HCT116 (cell line): Measurements from ENCODE around the gene GSTM4. TPM values are rescaled to one million over a fixed set of nuclear protein-coding genes. Genes with fewer than 3 reads are reported as not detected.

ENCODE experiments used
- CBX3 ChIP-seq: IDR thresholded peaks from 2 replicates; pipeline ENCODE4 v1.6.1; 2012; ENCODE audit warnings: low read depth
- CTCF ChIP-seq, 3 experiments: fragments of 200-600 bp in 1 of 3; sonication (generic) in 1 of 3; IDR thresholded peaks in 2 of 3; conservative IDR thresholded peaks in 1 of 3; 2 replicates each; pipeline ENCODE4 v1.5.1; 2012 to 2017; ENCODE audit warnings: low read depth in 2 of 3, low read length in 2 of 3, antibody characterized with exemption in 1 of 3, borderline replicate concordance in 1 of 3, control low read depth in 1 of 3, mild to moderate bottlenecking in 1 of 3, mixed read lengths in 1 of 3, mixed run types in 1 of 3, moderate library complexity in 1 of 3; ENCODE audit not compliant: insufficient read depth in 1 of 3
- EZH2phosphoT487 ChIP-seq: fragments of 200-600 bp; IDR thresholded peaks from 2 replicates; pipeline ENCODE4 v1.6.1; 2018; ENCODE audit warnings: antibody characterized with exemption, borderline replicate concordance
- JUND ChIP-seq: IDR thresholded peaks from 2 replicates; pipeline ENCODE4 v1.6.1; 2012
- MAX ChIP-seq: IDR thresholded peaks from 2 replicates; pipeline ENCODE4 v1.6.1; 2012
- POLR2A ChIP-seq: IDR thresholded peaks from 2 replicates; pipeline ENCODE4 v1.7.0; 2011; ENCODE audit warnings: borderline replicate concordance; ENCODE audit not compliant: insufficient read depth, insufficient read length; ENCODE audit errors: extremely low read depth
- REST ChIP-seq: IDR thresholded peaks from 2 replicates; pipeline ENCODE4 v1.6.1; 2012; ENCODE audit warnings: low read depth
- SIN3A ChIP-seq: IDR thresholded peaks from 2 replicates; pipeline ENCODE4 v1.6.1; 2012; ENCODE audit warnings: low read depth
- SRF ChIP-seq: IDR thresholded peaks from 2 replicates; pipeline ENCODE4 v1.6.1; 2012; ENCODE audit warnings: low read depth
- ZBTB33 ChIP-seq: IDR thresholded peaks from 2 replicates; pipeline ENCODE4 v1.6.1; 2011; ENCODE audit warnings: mild to moderate bottlenecking, low read length, moderate library complexity; ENCODE audit not compliant: insufficient replicate concordance; ENCODE audit errors: extremely low read depth
- total RNA-seq: library from RNA; stranded (reverse); gene quantifications from one replicate; pipeline ENCODE4 v1.2.1, GENCODE V29; 2021; ENCODE audit not compliant: unreplicated experiment

GSTM4 gene
- total RNA-seq, 1 experiment from 2014 or later = 15.9 TPM

GRCh38 chr1:109624201-109625010, 31.5 kb upstream of the GSTM4 start (continued):
- TF ChIP-seq REST (no peak), SIN3A (no peak), SRF (no peak), JUND (no peak), EZH2phosphoT487 (no peak), CBX3 (no peak), CTCF (IDR thresholded peaks at IDR 0.05 in 2 of 3, conservative IDR thresholded peaks at IDR 0.05 in 1 of 3; ENCODE audit: borderline replicate concordance in 1 of 3, insufficient read depth in 1 of 3, low read depth in 2 of 3, low read length in 2 of 3) (no peak), ZBTB33 (no peak), MAX (no peak), POLR2A (no peak)
- TF ChIP-seq, all 23 proteins: peak for 0
